H1 (cell line): ENCODE measurements around the gene BMP4. TPM values are rescaled to one million over a fixed set of nuclear protein-coding genes. Genes with fewer than 3 reads are reported as not detected.

Source experiments
- CBX8 ChIP-seq: fragments of 300-800, 300-1000 bp; sonication (generic); IDR thresholded peaks from 2 replicates; pipeline ENCODE4 v1.7.1; 2016; ENCODE audit warnings: low read depth, low read length, borderline replicate concordance
- CHD7 ChIP-seq: fragments of 300-600 bp; sonication (generic); IDR thresholded peaks from 2 replicates; pipeline ENCODE4 v1.7.1; 2012; ENCODE audit warnings: low read length, moderate library complexity, mild to moderate bottlenecking, inconsistent platforms; ENCODE audit not compliant: insufficient replicate concordance
- POU5F1 ChIP-seq: IDR thresholded peaks from 2 replicates; pipeline ENCODE4 v1.6.1; 2011; ENCODE audit warnings: low read depth, mild to moderate bottlenecking, low read length, moderate library complexity
- TCF12 ChIP-seq: IDR thresholded peaks from 2 replicates; pipeline ENCODE4 v1.6.1; 2011; ENCODE audit warnings: low read depth, mild to moderate bottlenecking, low read length
- USF2 ChIP-seq: IDR thresholded peaks from 2 replicates; pipeline ENCODE4 v1.6.1; 2011; ENCODE audit warnings: low read length, improper control_type of control experiment
- polyA plus RNA-seq, 7 experiments: library from polyadenylated mRNA; depleted of rRNA in 3 of 7; stranded (reverse) in 5 of 7; unstranded in 2 of 7; fragments of >200 nt in 5 of 7; fragments of 200-250 nt in 2 of 7; gene quantifications; 1 replicate in 5 of 7; 2 replicates in 1 of 7; 4 replicates in 1 of 7; pipeline versions ENCODE4 v1.2.1 to v1.2.3, GENCODE V29; 2011 to 2013; ENCODE audit warnings: missing spikeins in 2 of 7, mixed read lengths in 2 of 7
- total RNA-seq: library from RNA; stranded (reverse); fragmentation: NEBNext Ultra II Directional; extraction: Animal tissue kit (Norgen Biotek cat#: 25700); gene quantifications from 2 replicates; pipeline ENCODE4 v1.2.1, GENCODE V29; 2021

Gene BMP4
- total and polyA plus RNA-seq, 2 of the 8 experiments (the other 6 are each of a cell fraction or from before 2014, with no cell fraction given) = 2.3 to 5.4 TPM

GRCh38 chr14:53982546-53982945 is 25.9 kb upstream of the BMP4 start (continued):
- TF ChIP-seq CHD7 (peak; percentile 93), POU5F1 (peak; percentile 96), TCF12 (0 out of 2 replicates have a peak, but pooled peaks have one; percentile 34), USF2 (no peak), CBX8 (no peak)
